ENCODE measurements around the gene KLHL26.
"Not testable (repeated sequence)": the region's sequence is repeated elsewhere in the genome, so short reads cannot be mapped to it uniquely, and the experiment has no call there.

The KLHL26 gene, protein sequence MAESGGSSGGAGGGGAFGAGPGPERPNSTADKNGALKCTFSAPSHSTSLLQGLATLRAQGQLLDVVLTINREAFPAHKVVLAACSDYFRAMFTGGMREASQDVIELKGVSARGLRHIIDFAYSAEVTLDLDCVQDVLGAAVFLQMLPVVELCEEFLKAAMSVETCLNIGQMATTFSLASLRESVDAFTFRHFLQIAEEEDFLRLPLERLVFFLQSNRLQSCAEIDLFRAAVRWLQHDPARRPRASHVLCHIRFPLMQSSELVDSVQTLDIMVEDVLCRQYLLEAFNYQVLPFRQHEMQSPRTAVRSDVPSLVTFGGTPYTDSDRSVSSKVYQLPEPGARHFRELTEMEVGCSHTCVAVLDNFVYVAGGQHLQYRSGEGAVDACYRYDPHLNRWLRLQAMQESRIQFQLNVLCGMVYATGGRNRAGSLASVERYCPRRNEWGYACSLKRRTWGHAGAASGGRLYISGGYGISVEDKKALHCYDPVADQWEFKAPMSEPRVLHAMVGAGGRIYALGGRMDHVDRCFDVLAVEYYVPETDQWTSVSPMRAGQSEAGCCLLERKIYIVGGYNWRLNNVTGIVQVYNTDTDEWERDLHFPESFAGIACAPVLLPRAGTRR

DNA sequence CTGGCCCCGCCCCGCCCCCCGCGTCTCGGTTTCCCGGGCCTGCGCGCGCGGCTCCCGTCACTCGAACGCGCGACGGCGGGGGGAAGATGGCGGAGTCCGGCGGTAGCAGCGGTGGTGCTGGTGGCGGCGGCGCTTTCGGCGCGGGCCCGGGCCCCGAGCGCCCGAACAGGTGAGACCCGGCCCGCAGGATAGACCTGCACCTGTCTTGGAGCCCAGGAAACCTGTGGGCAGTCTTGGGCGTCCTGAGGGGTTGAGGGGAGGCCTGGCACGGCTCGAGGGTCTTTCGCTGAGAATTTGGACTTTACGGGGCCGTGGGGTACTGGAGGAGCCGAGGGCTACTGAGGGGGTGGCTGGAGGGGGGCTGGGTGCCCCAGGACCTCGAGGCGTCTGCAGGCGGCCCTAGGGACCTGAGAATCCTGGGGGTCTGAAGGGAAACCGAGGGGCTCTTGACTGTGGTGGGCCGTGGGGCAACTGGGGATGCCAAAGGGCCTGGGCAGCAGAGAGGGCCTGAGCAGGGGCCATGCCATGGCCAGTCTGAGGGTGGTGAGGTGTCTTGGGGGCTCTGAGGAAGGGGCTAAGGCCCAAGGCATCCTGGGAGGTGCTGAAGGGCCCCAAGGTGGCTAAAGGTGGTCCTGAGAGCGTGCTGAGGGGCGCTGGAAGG lies at the start of gene KLHL26:
Gene KLHL26 (plus strand): TSS at position 60 of the 661 bp plus-strand sequence. CDS start 27 bp downstream, at position 87.
- no peak for FAIRE-seq

DNA sequence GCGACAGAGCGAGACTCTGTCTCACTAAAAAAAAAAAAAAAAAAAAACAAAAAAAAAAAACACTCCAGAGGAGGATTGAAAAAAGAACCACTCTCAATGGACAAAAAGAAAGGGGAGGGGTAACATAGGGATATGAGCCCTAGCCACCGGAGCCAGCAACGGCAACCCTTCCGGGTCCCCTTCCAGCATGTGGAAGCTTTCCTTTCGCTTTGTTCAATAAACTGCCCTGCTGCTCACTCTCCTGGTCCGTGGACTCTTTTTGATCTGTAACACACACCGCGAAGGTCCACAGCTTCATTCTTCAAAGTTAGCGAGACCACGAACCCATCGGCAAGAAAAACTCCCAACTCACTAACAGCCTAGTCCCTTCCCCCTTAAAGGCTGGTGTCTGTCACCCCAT lies 49.3 kb upstream of the KLHL26 start:
- FAIRE-seq, result no peak

DNA sequence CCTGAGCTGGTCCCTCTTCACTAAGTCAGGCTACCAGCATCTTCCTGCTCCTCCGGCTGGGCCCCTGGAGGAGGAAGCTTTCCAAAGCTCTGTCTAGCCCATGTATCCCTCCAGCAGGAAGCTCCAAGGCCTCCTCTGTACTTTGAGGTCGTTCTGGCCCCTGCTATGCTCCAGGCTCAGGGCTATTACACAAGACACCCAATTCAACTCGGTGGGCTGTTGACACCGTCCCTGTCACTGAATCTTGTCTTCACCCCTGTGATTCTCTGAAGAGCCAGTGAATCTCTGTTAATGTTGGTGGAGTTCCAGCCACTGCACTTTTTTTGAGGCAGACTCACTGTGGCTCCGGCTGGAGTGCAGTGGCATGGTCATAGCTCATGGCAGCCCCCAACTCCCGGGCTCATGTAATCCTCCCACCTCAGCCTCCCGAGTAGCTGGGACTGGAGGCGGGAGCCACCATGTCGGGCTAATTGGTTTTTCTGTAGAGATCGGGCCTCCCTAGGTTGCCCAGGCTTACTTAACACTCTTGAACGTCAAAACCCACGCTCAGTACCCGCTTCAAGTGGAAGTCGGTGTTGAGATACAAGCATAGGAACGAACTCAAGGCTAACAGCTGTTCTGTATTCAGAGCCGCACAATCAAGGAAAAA lies 48.7 kb upstream of the KLHL26 start:
- no peak for FAIRE-seq

DNA sequence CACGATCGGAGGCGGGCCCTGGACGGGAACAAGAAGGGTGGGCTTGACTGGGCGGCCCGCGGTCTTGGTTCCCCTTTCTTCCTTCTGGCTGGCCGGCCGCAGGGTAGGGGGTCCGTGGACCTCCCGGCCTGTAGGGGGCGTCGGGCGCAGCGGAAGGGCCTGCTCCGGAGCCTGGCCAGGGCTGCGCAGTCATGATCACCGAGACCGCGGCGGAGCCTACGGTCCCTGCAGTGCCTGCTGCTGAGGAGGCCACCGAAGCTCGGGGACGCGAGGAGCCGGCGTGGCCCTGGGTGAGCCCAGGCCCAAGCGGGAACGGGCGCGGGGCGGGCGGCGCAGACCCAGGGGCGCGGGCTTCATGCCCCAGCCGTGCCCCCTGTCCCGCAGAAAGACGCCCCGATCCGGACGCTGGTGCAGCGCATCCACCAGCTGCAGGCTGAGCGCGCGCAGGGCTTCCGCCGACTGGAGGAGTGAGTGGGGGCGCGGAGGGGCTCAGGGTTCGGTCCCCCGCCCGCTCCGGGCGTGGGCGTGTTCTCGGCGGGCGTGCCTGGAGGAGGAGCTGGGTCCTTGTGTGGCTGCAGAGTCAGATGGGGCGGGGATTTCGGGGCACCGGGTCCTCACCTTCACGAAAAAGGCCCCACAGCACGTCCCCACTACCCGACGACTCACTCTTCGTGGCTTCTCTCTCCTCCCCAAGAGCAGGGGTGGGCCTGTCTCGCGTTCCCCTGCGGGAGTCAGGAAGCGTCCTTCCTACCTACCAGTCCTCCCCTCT lies 48.0 kb upstream of the KLHL26 start, which contains the start of gene REX1BD:
Gene REX1BD (plus strand): TSS at position 188 of the 769 bp plus-strand sequence. CDS start 4 bp downstream, at position 192.
- FAIRE-seq, result no peak

DNA sequence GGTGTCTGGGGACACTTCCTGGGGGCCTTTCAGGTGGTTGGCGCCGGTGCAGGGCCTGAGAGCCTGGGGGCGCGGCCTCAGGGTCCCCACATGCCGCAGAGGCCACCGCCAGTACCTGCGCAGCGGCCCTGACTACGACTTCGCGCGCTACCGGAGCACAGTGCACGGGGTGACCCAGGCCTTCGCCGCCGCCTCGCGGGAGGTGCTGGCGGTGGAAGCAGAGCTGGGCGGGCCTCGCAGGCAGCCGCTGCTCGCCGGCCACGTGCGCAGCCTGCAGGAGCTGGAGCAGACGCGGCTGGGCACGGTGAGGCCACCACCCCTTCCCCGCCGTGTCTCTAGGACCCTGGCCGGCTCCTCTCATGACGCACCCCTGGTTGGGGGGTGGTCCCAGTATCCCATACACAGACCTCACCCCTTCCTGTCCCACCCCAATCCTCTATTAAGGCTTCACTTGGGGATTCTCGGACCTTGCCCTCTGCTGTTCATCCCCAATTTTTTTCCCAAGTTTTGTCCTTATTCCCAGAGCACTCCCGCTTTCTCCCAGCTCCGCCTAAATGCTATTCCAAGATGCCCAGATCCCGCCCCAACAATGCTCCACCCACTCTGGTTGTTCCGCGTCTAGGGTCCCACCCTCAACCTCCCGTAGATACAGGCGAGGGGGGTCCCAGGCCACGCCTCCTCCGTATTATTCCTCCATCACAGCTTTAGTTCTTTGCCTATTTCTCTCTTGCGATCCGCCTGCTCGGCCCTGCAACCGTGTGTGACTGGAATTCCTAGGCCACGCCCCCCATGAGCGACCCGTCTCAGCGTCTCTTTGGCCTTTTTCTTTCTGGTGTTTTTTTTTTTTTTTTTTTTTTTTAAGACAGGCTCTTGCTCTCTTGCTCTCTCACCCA lies 47.2 kb upstream of the KLHL26 start:
- no peak for FAIRE-seq

DNA sequence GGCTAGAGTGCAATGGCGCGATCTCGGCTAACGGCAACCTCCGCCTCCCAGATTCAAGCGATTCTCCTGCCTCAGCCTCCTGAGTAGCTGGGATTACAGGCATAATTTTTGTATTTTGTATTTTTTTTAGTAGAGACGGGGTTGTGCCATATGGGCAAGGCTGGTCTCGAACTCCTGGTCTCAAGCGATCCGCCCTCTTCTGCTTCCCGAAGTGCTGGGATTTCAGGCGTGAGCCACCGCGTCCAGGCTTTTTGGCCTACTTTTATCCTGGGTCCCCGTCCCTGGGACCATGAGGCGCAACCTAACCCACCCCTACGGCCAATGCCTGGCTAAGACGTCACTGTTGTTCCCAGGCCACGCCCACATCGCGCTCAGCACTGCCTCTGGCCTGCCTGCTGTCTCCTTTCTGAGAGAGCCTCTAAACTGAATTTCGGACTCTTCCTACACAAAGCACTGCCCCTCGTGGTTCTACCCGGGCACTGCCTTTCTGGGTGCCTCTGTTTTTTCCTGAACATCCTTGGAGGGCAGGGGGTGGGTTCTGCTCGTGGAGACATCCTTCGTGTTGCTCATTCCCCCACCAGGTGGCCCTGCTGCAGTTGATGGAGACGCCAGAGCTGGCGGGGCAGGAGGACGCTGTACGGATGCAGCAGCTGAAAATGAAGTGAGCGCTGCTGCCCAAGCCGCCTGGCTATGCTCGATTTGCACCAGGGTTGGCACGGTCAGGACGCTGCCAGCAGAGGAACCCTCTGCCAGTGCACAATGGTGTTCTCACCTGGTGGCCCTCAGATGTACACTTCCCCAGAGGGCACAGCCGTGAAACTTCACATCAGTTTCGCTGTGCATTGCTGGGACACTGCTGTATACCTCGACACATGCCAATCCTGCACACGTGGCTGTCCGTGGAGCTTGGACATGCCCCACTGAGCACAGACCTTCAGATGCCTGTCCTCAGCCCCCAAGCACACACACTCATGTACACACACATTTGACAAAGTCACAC lies 46.3 kb upstream of the KLHL26 start:
- no peak for FAIRE-seq

DNA sequence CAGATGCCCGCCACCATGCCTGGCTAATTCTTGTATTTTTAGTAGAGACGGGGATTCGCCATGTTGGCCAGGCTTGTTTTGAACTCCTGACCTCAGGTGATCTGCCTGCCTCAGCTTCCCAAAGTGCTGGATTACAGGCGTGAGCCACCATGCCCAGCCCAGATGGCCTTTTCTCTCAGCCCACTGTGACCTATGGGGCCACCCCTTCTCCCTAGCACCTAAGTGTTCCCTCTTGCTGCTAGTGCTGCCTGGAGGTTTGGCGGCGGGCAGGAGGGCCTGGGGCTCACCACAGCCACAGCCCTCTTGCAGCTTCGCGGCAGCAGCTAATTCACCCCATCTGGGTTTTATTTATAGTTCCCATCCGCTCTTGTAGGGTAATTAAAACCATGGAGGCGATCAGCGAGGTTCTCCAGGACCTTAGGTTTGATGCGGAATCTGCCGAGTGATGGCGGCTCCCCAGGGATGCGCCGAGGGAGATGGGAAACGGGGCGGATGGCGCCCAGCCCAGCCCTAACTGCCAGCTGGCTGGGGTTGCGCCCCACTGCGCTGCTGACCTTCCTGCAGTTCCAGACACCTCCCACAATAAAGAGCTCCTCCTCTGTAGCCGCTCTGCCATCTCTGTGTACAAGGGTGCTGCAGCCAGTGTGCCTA lies 45.0 kb upstream of the KLHL26 start:
- FAIRE-seq, result no peak

DNA sequence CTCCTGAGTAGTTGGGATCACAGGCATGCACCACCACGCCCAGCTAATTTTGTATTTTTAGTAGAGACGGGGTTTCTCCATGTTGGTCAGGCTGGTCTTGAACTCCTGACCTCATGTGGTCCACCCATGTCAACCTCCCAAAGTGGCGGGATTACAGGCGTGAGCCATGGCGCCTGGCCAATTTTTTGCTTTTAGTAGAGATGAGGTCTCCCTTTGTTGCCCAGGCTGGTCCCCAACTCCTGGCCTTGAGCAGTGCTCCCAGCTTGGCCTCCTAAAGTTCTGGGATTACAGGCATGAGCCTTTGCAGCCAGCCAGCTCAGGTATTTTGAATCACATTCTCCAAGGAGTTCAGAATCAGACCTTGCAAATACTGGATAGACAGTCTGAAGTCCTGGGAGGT lies 44.1 kb upstream of the KLHL26 start:
- not testable (repeated sequence) for FAIRE-seq

DNA sequence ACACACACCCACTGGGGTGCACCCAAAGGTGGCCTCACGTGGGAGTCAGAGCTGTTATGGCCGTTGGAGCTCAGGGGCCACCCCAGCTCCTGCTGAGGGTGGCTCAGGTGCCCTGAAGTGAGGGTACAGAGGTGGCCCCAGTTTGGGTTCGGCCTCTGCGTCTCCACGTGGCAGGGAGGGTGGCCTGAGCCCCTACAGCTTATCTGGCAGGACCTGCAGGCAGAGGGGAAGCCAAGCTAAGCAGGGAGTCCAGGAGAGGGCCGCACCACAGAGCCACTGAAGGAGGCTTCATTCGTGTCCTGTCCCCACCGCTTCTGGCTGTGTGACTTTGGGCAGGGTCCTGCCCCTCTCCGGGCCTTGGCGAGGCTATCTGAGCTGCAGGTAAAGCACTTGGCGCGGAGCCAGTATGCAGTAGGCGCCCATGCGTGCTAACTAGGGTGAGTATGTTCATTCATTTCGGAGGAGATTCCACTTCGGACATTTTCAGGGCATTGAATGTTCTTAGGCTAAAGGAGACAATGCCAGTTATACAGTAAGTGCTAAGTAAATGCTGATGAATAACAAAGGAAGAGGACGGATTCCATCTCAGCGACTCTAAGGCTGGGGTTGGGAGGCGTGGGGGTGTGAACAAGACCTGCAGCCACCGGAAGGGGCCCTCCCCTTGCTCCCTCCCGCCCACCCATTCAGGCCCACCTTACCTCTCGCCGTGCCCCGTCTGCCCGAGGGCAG lies 43.3 kb upstream of the KLHL26 start:
- FAIRE-seq, result no peak

DNA sequence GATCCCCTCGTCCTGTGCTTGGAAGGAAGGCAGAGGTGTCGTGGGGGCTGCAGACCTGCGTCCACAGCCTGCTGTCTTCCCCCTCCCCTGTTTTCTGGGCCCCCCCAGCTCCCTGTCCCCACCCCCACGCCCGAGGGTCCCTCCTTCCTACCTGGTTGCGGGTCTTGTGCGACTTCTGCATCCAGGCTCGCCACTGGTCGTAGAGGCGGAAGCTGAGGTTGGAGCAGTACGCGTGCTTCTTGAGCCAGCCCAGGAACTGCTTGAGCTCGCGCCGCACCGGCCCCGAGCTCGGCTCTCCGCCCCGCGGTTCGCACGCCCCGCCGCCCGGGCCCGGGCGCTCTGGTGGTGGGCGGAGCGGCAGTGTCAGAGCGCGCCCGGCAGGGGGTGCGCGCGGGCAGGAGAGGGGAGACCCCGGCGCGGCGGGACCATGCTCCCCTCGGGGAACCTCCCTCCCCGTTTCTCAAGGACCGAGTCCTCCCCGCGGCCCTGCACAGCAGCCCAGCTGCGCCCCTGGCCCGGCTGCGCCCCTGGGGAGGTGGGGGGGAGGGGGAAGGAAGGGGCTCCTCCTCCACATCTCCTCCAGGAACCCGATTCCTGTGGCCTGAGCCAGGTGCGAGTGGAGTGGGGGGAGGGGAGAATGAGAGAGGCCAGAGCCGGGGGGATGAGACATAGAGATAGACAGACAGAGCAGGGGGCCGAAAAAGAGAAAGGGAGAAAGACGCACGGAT lies 42.6 kb upstream of the KLHL26 start:
- no peak for FAIRE-seq

DNA sequence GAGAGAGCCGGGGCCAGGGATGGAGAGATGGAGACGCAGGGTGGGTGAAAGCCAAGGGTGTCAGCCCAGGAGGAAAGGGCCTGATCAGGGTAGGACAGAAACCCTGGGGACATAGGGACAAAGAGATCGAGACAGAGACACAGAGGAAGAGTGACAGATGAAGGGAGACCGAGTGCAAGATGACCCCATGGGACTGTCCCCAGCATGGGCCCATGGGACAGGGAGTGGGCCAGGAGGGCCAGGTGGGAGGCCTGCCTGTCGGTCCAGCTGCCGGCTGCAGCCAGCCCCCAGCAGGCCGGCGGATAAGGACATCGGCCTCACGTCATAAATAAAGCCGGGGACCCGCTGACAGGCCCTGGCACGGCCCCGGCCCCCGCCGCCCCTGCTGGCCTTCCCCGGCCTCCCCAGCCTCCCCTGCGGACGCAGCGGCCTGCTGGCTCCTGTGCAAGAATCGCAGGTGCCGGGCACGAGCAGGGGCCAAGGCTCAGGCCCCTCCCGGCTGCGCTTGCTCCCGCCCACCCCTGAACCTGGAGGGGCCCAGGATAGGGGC lies 41.9 kb upstream of the KLHL26 start:
- FAIRE-seq, result no peak

DNA sequence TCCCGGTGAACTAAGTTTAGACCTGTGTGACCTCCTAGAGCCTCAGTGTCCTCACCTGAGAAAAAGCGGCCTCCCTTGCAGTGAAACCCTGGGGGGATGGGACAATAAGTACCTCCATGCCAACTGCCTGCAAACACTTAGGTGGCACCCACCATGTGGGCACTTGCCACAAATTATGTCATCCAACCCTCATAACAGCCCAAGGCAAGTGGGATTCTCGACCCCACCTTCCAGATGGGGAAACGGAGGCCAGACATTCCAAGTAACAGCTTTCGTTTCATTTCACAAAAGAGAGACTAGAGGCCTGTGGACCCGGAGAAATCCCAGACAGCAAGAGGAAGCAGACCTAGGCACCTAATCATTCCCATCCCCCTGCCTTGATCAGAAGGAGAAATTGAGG lies 41.4 kb upstream of the KLHL26 start:
- no peak for FAIRE-seq

DNA sequence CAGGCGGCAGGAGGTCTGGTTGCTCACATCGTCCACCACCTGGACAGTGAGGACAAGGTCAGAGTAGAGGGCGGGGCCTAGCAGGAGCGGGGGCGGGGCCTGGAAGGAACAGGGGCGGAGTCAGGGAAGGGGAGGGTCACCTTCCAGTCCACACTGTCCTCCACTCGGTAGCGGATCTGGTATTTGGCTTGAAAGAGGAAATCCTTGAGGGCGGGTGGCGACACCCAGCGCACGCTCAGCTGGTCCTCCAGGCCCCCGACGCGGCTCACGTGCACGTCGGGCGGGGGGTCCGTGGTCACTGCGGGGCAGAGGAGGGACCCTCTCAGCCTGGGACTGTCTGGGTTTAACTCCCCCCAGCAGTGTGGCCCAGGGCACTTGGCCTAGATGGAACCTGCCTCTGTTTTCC lies 40.1 kb upstream of the KLHL26 start:
- no peak for FAIRE-seq

DNA sequence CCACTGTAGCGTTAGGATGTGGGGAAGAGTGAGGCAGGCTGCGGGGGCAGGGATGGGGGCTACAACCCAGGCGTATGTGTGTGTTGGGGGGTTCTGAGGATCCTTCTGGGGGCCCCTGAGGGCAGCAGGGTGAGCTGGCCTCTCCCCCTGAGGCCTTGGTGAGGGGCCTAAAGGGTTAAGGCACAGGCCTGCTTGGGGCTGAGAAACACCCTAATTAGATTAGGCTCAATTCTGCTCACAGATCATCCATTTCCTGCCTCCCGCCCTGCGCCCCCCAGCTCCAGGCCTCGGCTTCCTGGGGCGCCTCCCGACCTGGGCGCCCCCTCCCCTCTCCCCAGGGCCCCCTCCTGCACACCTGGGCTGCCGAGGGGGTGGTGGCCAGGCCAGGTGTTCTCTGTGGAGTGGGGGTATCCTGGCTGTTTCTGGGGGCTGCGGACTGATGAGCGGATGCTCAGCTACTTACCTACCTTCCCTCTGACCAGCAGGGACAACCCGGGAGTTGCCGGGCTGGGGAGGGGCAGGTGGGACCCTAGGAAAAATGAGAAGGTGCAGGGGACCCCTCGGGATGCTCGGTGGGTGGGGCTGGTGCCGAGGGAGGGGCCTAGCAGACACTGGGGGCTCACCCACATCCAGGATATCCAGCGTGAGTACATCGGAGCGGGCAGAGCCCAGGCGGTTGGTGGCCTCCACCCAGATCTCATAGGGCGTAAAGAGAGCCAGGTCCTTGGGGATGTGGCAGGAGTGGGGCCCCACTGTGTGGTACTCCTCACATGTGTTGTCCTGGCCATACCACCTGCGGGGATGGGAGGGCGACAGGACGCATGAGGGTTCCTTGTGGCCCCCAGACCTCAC lies 38.8 kb upstream of the KLHL26 start:
- no peak for FAIRE-seq

DNA sequence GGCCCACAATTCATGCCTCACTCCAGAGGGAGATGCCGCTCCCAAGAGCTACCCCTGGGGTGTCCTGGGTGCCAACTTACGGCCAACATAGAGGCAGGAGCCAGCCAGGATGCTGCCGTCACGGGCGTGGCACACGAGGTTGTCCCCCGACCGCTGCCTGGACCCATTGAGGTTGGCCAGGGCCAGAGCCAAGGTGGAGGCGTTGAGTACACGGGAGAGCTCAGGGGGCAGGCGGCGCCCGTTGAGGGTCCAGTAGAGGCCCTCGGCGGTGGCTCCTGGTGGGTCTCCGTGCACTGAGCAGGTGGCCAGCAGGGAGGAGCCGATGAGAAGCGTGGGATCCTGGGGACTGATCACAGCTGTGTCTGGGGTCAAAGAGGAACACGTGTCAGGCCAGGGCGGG lies 37.3 kb upstream of the KLHL26 start:
- FAIRE-seq, result no peak

DNA sequence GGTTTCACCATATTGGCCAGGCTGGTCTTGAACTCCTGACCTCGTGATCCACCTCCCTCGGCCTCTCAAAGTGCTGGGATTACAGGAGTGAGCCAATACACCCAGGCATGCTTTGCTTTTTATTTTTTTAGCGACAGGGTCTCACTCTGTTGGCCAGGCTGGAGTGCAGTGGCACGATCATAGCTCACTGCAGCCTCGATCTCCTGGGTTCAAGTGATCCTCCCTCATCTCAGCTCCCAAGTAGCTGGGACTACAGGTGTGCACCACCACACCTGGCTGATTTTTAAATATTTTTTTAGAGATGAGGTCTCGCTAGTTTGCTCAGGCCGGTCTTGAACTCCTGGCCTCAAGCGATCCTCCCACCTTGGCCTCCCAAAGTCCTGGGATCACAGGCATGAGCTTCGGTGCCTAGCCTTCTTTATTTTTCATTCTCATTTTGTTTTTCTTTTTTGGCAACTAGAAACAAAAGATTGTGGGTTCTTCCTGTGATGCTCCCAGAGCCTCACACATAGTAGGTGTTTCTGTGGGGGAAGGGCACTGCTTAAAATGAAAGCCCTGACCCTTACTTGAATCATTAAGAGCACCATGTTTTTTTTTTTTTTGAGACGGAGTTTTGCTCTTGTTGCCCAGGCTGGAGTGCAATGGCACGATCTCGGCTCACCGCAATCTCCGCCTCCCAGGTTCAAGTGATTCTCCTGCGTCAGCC lies 36.0 kb upstream of the KLHL26 start:
- FAIRE-seq, result not testable (repeated sequence)
